Osteoblast (primary cell): ENCODE measurements around the gene SLC22A9. TPM values are rescaled to one million over a fixed set of nuclear protein-coding genes. Genes with fewer than 3 reads are reported as not detected.

Source experiments
- DNase-seq: peaks from one replicate; pipeline ENCODE4 v3.0.0; 2011; ENCODE audit warnings: low spot score, mixed read lengths; ENCODE audit not compliant: insufficient read length; ENCODE audit errors: missing footprints
- H2AFZ ChIP-seq: 2 replicates; pipeline ENCODE4 v1.6.0; 2011; ENCODE audit warnings: mild to moderate bottlenecking, low read length
- H3K27ac ChIP-seq: 2 replicates; pipeline ENCODE4 v1.5.1; 2011; ENCODE audit warnings: mild to moderate bottlenecking, low read depth, low read length, moderate library complexity
- H3K27me3 ChIP-seq: 2 replicates; pipeline ENCODE4 v1.6.0; 2012; ENCODE audit warnings: mild to moderate bottlenecking, control low read depth, inconsistent platforms, low read length, moderate library complexity; ENCODE audit not compliant: insufficient read depth
- H3K36me3 ChIP-seq: 2 replicates; pipeline ENCODE4 v1.5.1; 2011; ENCODE audit warnings: mild to moderate bottlenecking, low read length, control low read depth, moderate library complexity; ENCODE audit not compliant: insufficient read depth
- H3K4me1 ChIP-seq: 2 replicates; pipeline ENCODE4 v1.5.1; 2011; ENCODE audit warnings: mild to moderate bottlenecking, low read length, control low read depth, moderate library complexity; ENCODE audit not compliant: insufficient read depth
- H3K4me2 ChIP-seq: 2 replicates; pipeline ENCODE4 v1.6.0; 2011; ENCODE audit warnings: mild to moderate bottlenecking, low read length; ENCODE audit not compliant: insufficient read depth
- H3K4me3 ChIP-seq: fragments of 200-600 bp; sonication (generic); 3 replicates; pipeline ENCODE4 v1.5.1; 2012; ENCODE audit warnings: mild to moderate bottlenecking, low read length, inconsistent platforms; ENCODE audit not compliant: insufficient read depth
- H3K79me2 ChIP-seq: 2 replicates; pipeline ENCODE4 v1.6.0; 2012; ENCODE audit warnings: mild to moderate bottlenecking, low read length, control low read depth, inconsistent platforms; ENCODE audit not compliant: insufficient read depth
- H3K9me3 ChIP-seq: 2 replicates; pipeline ENCODE4 v1.5.1; 2011; ENCODE audit warnings: low read depth, low read length, control low read depth
- H4K20me1 ChIP-seq: 2 replicates; pipeline ENCODE4 v1.6.0; 2012; ENCODE audit warnings: mild to moderate bottlenecking, low read length, control low read depth; ENCODE audit not compliant: insufficient read depth
- CTCF ChIP-seq: IDR thresholded peaks from 2 replicates; pipeline ENCODE4 v1.5.1; 2011; ENCODE audit warnings: mild to moderate bottlenecking, low read depth, low read length, moderate library complexity; ENCODE audit errors: extremely low read depth
- total RNA-seq: library from RNA; depleted of rRNA; stranded (reverse); fragments of >200 nt; gene quantifications from 2 replicates; pipeline ENCODE4 v1.2.3, GENCODE V29; 2012

The SLC22A9 gene
- total RNA-seq, 1 donor: not detected

- Histone ChIP-seq H3K4me1 (peaks cover 3% of the 10 kb centered on the region), H3K27me3 (no peaks in the 10 kb centered on the region), H3K27ac (no peak overlapping the region), H3K4me3 (no peak overlapping the region), H2AFZ (no peak overlapping the region), H3K4me2 (no peak overlapping the region), H4K20me1 (no peaks in the 10 kb centered on the region), H3K9me3 (no peaks in the 10 kb centered on the region), H3K79me2 (no peaks in the 10 kb centered on the region), H3K36me3 (no peaks in the 10 kb centered on the region)
- no peak for DNase-seq
- TF ChIP-seq CTCF: no peak
Observed at GRCh38 chr11:63444160-63444559, 74.6 kb downstream of the SLC22A9 start.

GRCh38 chr11:63445118-63445517, 75.5 kb downstream of the SLC22A9 start:
- TF ChIP-seq CTCF: no peak

DNA sequence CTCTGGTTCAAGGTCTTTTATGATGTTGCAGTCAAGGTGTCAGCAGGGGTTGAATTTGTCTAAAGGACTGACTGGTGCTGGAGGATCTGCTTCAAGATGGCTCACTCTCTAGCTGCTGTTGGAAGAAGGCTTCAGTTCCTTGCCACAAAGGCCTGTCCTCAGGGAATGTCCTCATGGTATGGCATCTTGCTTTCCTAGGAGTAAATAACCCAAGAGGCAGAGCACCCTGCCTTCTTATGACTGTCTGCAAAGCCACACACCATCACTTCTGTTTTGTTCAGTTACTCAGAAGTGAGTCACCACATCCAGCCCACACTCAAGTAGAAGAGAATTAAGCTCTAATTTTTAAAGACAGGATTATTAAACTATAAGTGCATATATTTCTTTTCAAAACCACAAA, 76.1 kb downstream of the SLC22A9 start:
- Histone ChIP-seq H3K36me3 (no peaks in the 10 kb centered on the region), H3K9me3 (no peaks in the 10 kb centered on the region)

More at GRCh38 chr11:63445118-63445517, 75.5 kb downstream of the SLC22A9 start:
- Histone ChIP-seq H3K9me3 (no peaks in the 10 kb centered on the region), H3K36me3 (no peaks in the 10 kb centered on the region), H3K27ac (no peak overlapping the region), H3K4me1 (peaks cover 3% of the 10 kb centered on the region), H3K4me2 (no peak overlapping the region), H3K27me3 (no peaks in the 10 kb centered on the region), H3K79me2 (no peaks in the 10 kb centered on the region), H2AFZ (no peak overlapping the region), H3K4me3 (no peak overlapping the region), H4K20me1 (no peaks in the 10 kb centered on the region)
- DNase-seq: no peak

GRCh38 chr11:63448646-63449045, 79.1 kb downstream of the SLC22A9 start:
- TF ChIP-seq CTCF: no peak

More for the DNA sequence above, 76.1 kb downstream of the SLC22A9 start:
- H3K4me1 ChIP-seq: peaks cover 3% of the 10 kb centered on the region
- no peaks in the 10 kb centered on the region for H4K20me1 ChIP-seq
- no peak for TF ChIP-seq CTCF
- no peaks in the 10 kb centered on the region for H3K79me2 ChIP-seq
- peak; percentile 45 for DNase-seq
- no peak overlapping the region for H3K4me2 ChIP-seq
- no peak overlapping the region for H3K4me3 ChIP-seq
- no peak overlapping the region for H2AFZ ChIP-seq
- no peaks in the 10 kb centered on the region for H3K27me3 ChIP-seq
- no peak overlapping the region for H3K27ac ChIP-seq

More at GRCh38 chr11:63448646-63449045, 79.1 kb downstream of the SLC22A9 start:
- Histone ChIP-seq H4K20me1 (no peaks in the 10 kb centered on the region), H3K27ac (no peak overlapping the region), H3K9me3 (no peaks in the 10 kb centered on the region), H3K79me2 (no peaks in the 10 kb centered on the region), H3K4me2 (no peak overlapping the region), H3K4me3 (no peak overlapping the region), H3K4me1 (peaks cover 3% of the 10 kb centered on the region), H3K27me3 (no peaks in the 10 kb centered on the region), H2AFZ (no peak overlapping the region), H3K36me3 (no peaks in the 10 kb centered on the region)
- no peak for DNase-seq
